ENCODE measurements around the gene KLK14. TPM values are rescaled to one million over a fixed set of nuclear protein-coding genes. Genes with fewer than 3 reads are reported as not detected.
A peak's percentile ranks its signal among the peaks of the same experiment; 100 is the strongest.

KLK14 gene
- total RNA-seq, 1 donor from 2014 or later: 0.26 TPM

GRCh38 chr19:51091895-51092873 is 9.5 kb upstream of the KLK14 start:
- no peak for TF ChIP-seq CTCF (conservative IDR thresholded peaks at IDR 0.05)
- Mint-ChIP-seq H3K27me3 (ENCODE audit: low read depth) (peaks cover 2% of the 10 kb centered on the region), H3K4me1 (peaks cover 3% of the 10 kb centered on the region), H3K4me3 (no peak overlapping the region), H3K27ac (ENCODE audit: unreplicated experiment) (no peak overlapping the region), H3K9me3 (no peaks in the 10 kb centered on the region), H3K36me3 (ENCODE audit: low read depth) (no peaks in the 10 kb centered on the region)
- DNase-seq (ENCODE audit: low read depth, low spot score): no peak

GRCh38 chr19:51091126-51091525 is 8.4 kb upstream of the KLK14 start:
- no peaks in the 10 kb centered on the region for H3K9me3 Mint-ChIP-seq
- H3K4me1 Mint-ChIP-seq: peaks cover 3% of the 10 kb centered on the region
- peaks cover 2% of the 10 kb centered on the region for H3K27me3 Mint-ChIP-seq (ENCODE audit: low read depth)
- no peak overlapping the region for H3K4me3 Mint-ChIP-seq
- DNase-seq (ENCODE audit: low read depth, low spot score): no peak
- no peak overlapping the region for H3K27ac Mint-ChIP-seq (ENCODE audit: unreplicated experiment)
- no peaks in the 10 kb centered on the region for H3K36me3 Mint-ChIP-seq (ENCODE audit: low read depth)
- TF ChIP-seq CTCF (conservative IDR thresholded peaks at IDR 0.05): no peak

GRCh38 chr19:51090471-51090870 is 7.8 kb upstream of the KLK14 start:
- TF ChIP-seq CTCF (conservative IDR thresholded peaks at IDR 0.05): no peak
- H3K4me1 Mint-ChIP-seq: peaks cover 3% of the 10 kb centered on the region
- H3K9me3 Mint-ChIP-seq: no peaks in the 10 kb centered on the region
- no peak overlapping the region for H3K27ac Mint-ChIP-seq (ENCODE audit: unreplicated experiment)
- no peak overlapping the region for H3K4me3 Mint-ChIP-seq
- H3K36me3 Mint-ChIP-seq (ENCODE audit: low read depth): no peaks in the 10 kb centered on the region
- H3K27me3 Mint-ChIP-seq (ENCODE audit: low read depth): peaks cover 2% of the 10 kb centered on the region
- DNase-seq (ENCODE audit: low read depth, low spot score): no peak

- Mint-ChIP-seq H3K27ac (ENCODE audit: unreplicated experiment) (no peak overlapping the region), H3K9me3 (no peaks in the 10 kb centered on the region), H3K27me3 (ENCODE audit: low read depth) (peaks cover 4% of the 10 kb centered on the region), H3K36me3 (ENCODE audit: low read depth) (no peaks in the 10 kb centered on the region), H3K4me3 (no peak overlapping the region), H3K4me1 (peaks cover 3% of the 10 kb centered on the region)
- DNase-seq (ENCODE audit: low read depth, low spot score): no peak
- no peak for TF ChIP-seq CTCF (conservative IDR thresholded peaks at IDR 0.05)
Measured at GRCh38 chr19:51089786-51090185, 7.1 kb upstream of the KLK14 start.

GRCh38 chr19:51086153-51086850 is 3.6 kb upstream of the KLK14 start:
- no peak overlapping the region for H3K4me3 Mint-ChIP-seq
- peaks cover 26% of the 10 kb centered on the region for H3K27me3 Mint-ChIP-seq (ENCODE audit: low read depth)
- peak overlapping the region; percentile 50 for H3K27ac Mint-ChIP-seq (ENCODE audit: unreplicated experiment)
- no peaks in the 10 kb centered on the region for H3K9me3 Mint-ChIP-seq
- no peak for DNase-seq (ENCODE audit: low read depth, low spot score)
- no peaks in the 10 kb centered on the region for H3K36me3 Mint-ChIP-seq (ENCODE audit: low read depth)
- H3K4me1 Mint-ChIP-seq: no peaks in the 10 kb centered on the region
- no peak for TF ChIP-seq CTCF (conservative IDR thresholded peaks at IDR 0.05)
